Measurements from ENCODE around the gene CRIP2. TPM values are rescaled to one million over a fixed set of nuclear protein-coding genes. Genes with fewer than 3 reads are reported as not detected.

CRIP2 gene
- total and polyA plus RNA-seq, 2 experiments from 2014 or later: 3.4 to 9.6 TPM

- TF ChIP-seq ZNF114 (CRISPR knock-in tag; IDR thresholded peaks at IDR 0.05) (no peak), JUNB (IDR thresholded peaks at IDR 0.05; ENCODE audit: unreplicated experiment) (no peak), EZH2phosphoT487 (IDR thresholded peaks at IDR 0.05; ENCODE audit: unreplicated experiment) (no peak), EZH2 (IDR thresholded peaks at IDR 0.05; ENCODE audit: low read depth, unreplicated experiment) (no peak), REST (IDR thresholded peaks at IDR 0.05; ENCODE audit: unreplicated experiment) (no peak), ETS1 (IDR thresholded peaks at IDR 0.05) (no peak), ZNF331 (CRISPR knock-in tag; IDR thresholded peaks at IDR 0.05; ENCODE audit: low read depth) (no peak), STAT1 (IDR thresholded peaks at IDR 0.05; ENCODE audit: unreplicated experiment) (no peak), CREB1 (CRISPR knock-in tag; IDR thresholded peaks at IDR 0.05; ENCODE audit: low read depth) (no peak)
- TF ChIP-seq, protein P1, sequence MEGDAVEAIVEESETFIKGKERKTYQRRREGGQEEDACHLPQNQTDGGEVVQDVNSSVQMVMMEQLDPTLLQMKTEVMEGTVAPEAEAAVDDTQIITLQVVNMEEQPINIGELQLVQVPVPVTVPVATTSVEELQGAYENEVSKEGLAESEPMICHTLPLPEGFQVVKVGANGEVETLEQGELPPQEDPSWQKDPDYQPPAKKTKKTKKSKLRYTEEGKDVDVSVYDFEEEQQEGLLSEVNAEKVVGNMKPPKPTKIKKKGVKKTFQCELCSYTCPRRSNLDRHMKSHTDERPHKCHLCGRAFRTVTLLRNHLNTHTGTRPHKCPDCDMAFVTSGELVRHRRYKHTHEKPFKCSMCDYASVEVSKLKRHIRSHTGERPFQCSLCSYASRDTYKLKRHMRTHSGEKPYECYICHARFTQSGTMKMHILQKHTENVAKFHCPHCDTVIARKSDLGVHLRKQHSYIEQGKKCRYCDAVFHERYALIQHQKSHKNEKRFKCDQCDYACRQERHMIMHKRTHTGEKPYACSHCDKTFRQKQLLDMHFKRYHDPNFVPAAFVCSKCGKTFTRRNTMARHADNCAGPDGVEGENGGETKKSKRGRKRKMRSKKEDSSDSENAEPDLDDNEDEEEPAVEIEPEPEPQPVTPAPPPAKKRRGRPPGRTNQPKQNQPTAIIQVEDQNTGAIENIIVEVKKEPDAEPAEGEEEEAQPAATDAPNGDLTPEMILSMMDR (conservative IDR thresholded peaks at IDR 0.05; ENCODE audit: low read depth in 2 of 2): no peak
Observed at GRCh38 chr14:105497671-105498429, 23.2 kb downstream of the CRIP2 start (continued).

All from GM23338 (cell line).